CD14-positive monocyte (primary cell): ENCODE results near the gene SGTB. TPM values are rescaled to one million over a fixed set of nuclear protein-coding genes. Genes with fewer than 3 reads are reported as not detected.

ENCODE experiments used
- DNase-seq, 3 donors: peaks; one replicate each; pipeline ENCODE4 v3.0.0-alpha.2; 2011 to 2022
- H2AFZ ChIP-seq: 2 replicates; pipeline ENCODE4 v1.6.0; 2012; ENCODE audit warnings: mild to moderate bottlenecking, low read depth, low read length, inconsistent platforms; ENCODE audit not compliant: insufficient read depth, poor library complexity, severe bottlenecking
- H3K27ac ChIP-seq, 2 donors: 1 replicate in 1 of 2; 2 replicates in 1 of 2; pipeline ENCODE4 v1.5.1; 2012 to 2013; ENCODE audit warnings: low read length in 2 of 2, control low read depth in 1 of 2, inconsistent platforms in 1 of 2, low read depth in 1 of 2, mild to moderate bottlenecking in 1 of 2
- H3K27me3 ChIP-seq, 2 donors: one replicate each; pipeline versions ENCODE4 v1.6.0 to v1.6.1; 2011 to 2013; ENCODE audit warnings: low read length in 2 of 2; ENCODE audit not compliant: control insufficient read depth in 2 of 2, insufficient read depth in 2 of 2
- H3K36me3 ChIP-seq, 2 donors: replicated peaks in 1 of 2; 1 replicate in 1 of 2; 2 replicates in 1 of 2; pipeline versions ENCODE4 v1.5.1 to v1.6.1; 2012 to 2013; ENCODE audit warnings: low read length in 2 of 2, control low read depth in 1 of 2, inconsistent platforms in 1 of 2, mild to moderate bottlenecking in 1 of 2; ENCODE audit not compliant: insufficient read depth in 2 of 2, control insufficient read depth in 1 of 2
- H3K4me1 ChIP-seq, 2 donors: 1 replicate in 1 of 2; 2 replicates in 1 of 2; pipeline versions ENCODE4 v1.5.1 to v1.6.1; 2012 to 2013; ENCODE audit warnings: low read length in 2 of 2, control low read depth in 1 of 2, inconsistent platforms in 1 of 2, mild to moderate bottlenecking in 1 of 2, moderate library complexity in 1 of 2; ENCODE audit not compliant: insufficient read depth in 2 of 2, control insufficient read depth in 1 of 2
- H3K4me2 ChIP-seq: replicated peaks from 2 replicates; pipeline ENCODE3; 2012; ENCODE audit warnings: low read length, moderate library complexity, mild to moderate bottlenecking; ENCODE audit not compliant: poor library complexity, severe bottlenecking; ENCODE audit errors: extremely low read depth
- H3K4me3 ChIP-seq, 3 experiments: fragments of 200-600 bp in 1 of 3; sonication (generic) in 1 of 3; replicated peaks in 1 of 3; 1 replicate in 2 of 3; 2 replicates in 1 of 3; pipeline ENCODE4 v1.5.1; 2011 to 2013; ENCODE audit warnings: low read length in 3 of 3, mild to moderate bottlenecking in 3 of 3, control low read depth in 2 of 3, low read depth in 2 of 3, inconsistent platforms in 1 of 3, moderate library complexity in 1 of 3
- H3K79me2 ChIP-seq: 2 replicates; pipeline ENCODE4 v1.6.0; 2012; ENCODE audit warnings: mild to moderate bottlenecking, control low read depth, inconsistent platforms, low read length, moderate library complexity; ENCODE audit not compliant: insufficient read depth
- H3K9ac ChIP-seq: 2 replicates; pipeline ENCODE4 v1.6.0; 2017; ENCODE audit warnings: low read length, mild to moderate bottlenecking; ENCODE audit not compliant: insufficient read depth, poor library complexity, severe bottlenecking
- H3K9me3 ChIP-seq, 2 donors: replicated peaks in 1 of 2; 1 replicate in 1 of 2; 2 replicates in 1 of 2; pipeline versions ENCODE4 v1.5.1 to v1.6.1; 2012 to 2013; ENCODE audit warnings: low read length in 2 of 2, control low read depth in 1 of 2; ENCODE audit not compliant: control insufficient read depth in 1 of 2, insufficient read depth in 1 of 2
- H4K20me1 ChIP-seq: 2 replicates; pipeline ENCODE4 v1.6.0; 2012; ENCODE audit warnings: mild to moderate bottlenecking, low read length, control low read depth, moderate library complexity; ENCODE audit not compliant: insufficient read depth
- H3K27ac Mint-ChIP-seq, 7 donors: one replicate each; pipeline ENCODE4 v1.8.0; 2020; ENCODE audit warnings: mild to moderate bottlenecking in 7 of 7, mixed read lengths in 7 of 7, moderate library complexity in 6 of 7, inconsistent platforms in 2 of 7
- H3K27me3 Mint-ChIP-seq, 3 donors: one replicate each; pipeline ENCODE4 v1.8.0; 2021 to 2022; ENCODE audit warnings: low read depth in 3 of 3, mild to moderate bottlenecking in 3 of 3, mixed read lengths in 3 of 3, moderate library complexity in 3 of 3, inconsistent platforms in 1 of 3
- H3K36me3 Mint-ChIP-seq, 2 donors: one replicate each; pipeline ENCODE4 v1.8.0; 2020; ENCODE audit warnings: mixed read lengths in 2 of 2, inconsistent platforms in 1 of 2, mild to moderate bottlenecking in 1 of 2
- H3K4me1 Mint-ChIP-seq: one replicate; pipeline ENCODE4 v1.8.0; 2020; ENCODE audit warnings: mild to moderate bottlenecking, mixed read lengths
- H3K4me3 Mint-ChIP-seq, 2 donors: one replicate each; pipeline ENCODE4 v1.8.0; 2020; ENCODE audit warnings: mild to moderate bottlenecking in 2 of 2, mixed read lengths in 2 of 2, moderate library complexity in 1 of 2
- H3K9me3 Mint-ChIP-seq, 7 donors: one replicate each; pipeline ENCODE4 v1.8.0; 2020 to 2022; ENCODE audit warnings: mixed read lengths in 7 of 7, mild to moderate bottlenecking in 6 of 7, moderate library complexity in 6 of 7, inconsistent platforms in 2 of 7
- CTCF ChIP-seq: fragments of 200-600 bp; IDR thresholded peaks from one replicate; pipeline ENCODE4 v1.8.0; 2022; ENCODE audit warnings: antibody characterized with exemption, mild to moderate bottlenecking
- WGBS: methylation state at CpG from one replicate; pipeline ENCODE4 v1.1.5; 2013; ENCODE audit warnings: missing lambda C conversion rate; ENCODE audit not compliant: insufficient coverage; 5-methylcytosine and 5-hydroxymethylcytosine counted together
- intact Hi-C, 2 donors: fragments of 100-400 bp; cut with micrococcal nuclease; formaldehyde crosslinking; loops; one replicate each; pipeline versions ENCODE4 v1.15.0 to v1.15.1; 2023
- polyA plus RNA-seq, 3 donors: library from polyadenylated mRNA; depleted of rRNA in 1 of 3; unstranded in 2 of 3; stranded (reverse) in 1 of 3; fragments of 300-500 nt in 2 of 3; fragments of >200 nt in 1 of 3; fragmentation: Illumina TruSeq in 2 of 3; gene quantifications; 1 replicate in 2 of 3; 2 replicates in 1 of 3; pipeline ENCODE4 v1.2.3, GENCODE V29; 2012 to 2021

The SGTB gene
- polyA plus RNA-seq, 3 donors = 7.4 to 16.5 (median 7.6) TPM

- Mint-ChIP-seq H3K4me3 (no peak overlapping the region), H3K36me3 (peaks cover 50 to 81% of the 10 kb centered on the region in 2 donors), H3K4me1 (peaks cover 3% of the 10 kb centered on the region), H3K27ac (no peak overlapping the region), H3K27me3 (peaks cover 0 to 2% (median 0%) of the 10 kb centered on the region in 3 donors), H3K9me3 (no peaks in the 10 kb centered on the region)
- no peak overlapping the region for H3K27ac ChIP-seq
- H3K9me3 ChIP-seq = no peaks in the 10 kb centered on the region
- intact Hi-C loops = no loop called here
- TF ChIP-seq CTCF = no peak
- H3K9ac ChIP-seq = no peak overlapping the region
- H3K4me2 ChIP-seq = no peak overlapping the region
- no peak for DNase-seq
- peaks cover 58 to 91% of the 10 kb centered on the region in 2 donors for H3K36me3 ChIP-seq
- no peak overlapping the region for H3K4me3 ChIP-seq
- H4K20me1 ChIP-seq = peaks cover 15% of the 10 kb centered on the region
- H3K79me2 ChIP-seq = no peaks in the 10 kb centered on the region
- H3K27me3 ChIP-seq = no peaks in the 10 kb centered on the region
- H2AFZ ChIP-seq = no peak overlapping the region
- WGBS = no CpG with 5 or more reads among the region's 4 CpGs
- H3K4me1 ChIP-seq = no peaks in the 10 kb centered on the region
Measured at GRCh38 chr5:65707663-65708062, 14.2 kb downstream of the SGTB start.

DNA sequence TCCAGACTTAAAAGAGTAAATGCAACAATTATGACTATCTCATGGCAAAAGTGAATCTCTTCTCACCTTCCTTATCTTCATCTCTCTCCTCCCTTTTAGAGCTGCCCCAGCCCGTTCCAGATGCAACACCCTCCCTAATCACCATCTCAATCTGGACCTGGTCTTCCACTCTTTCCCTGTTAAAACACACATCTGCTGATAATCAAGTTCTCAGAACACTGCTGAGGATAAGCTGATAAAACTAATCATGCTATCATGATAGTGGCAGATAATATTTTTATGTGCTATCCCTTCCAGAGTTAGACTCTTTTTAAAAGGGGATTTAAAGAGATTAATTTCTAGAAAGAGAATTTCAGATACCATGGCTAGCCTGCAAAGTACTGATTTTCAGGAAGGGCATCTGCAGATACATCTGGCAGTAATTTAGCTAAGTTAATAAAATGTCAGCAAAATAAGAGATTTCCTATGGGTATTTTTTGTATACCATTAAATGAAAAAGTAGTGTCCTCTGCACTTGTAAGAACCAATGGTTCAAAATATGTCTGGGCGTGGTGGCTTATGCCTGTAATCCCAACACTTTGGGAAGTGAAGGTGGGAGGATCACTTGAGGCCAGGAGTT is 17.2 kb downstream of the SGTB start:
- H3K36me3 ChIP-seq = peaks cover 54 to 80% of the 10 kb centered on the region in 2 donors
- peaks cover 5% of the 10 kb centered on the region for H4K20me1 ChIP-seq
- no peaks in the 10 kb centered on the region for H3K4me1 ChIP-seq
- Mint-ChIP-seq H3K27ac (peak overlapping the region in 2 of 7 donors; percentile 15 to 35), H3K4me3 (no peak overlapping the region), H3K4me1 (peaks cover 3% of the 10 kb centered on the region), H3K9me3 (peaks cover 0 to 3% (median 0%) of the 10 kb centered on the region in 7 donors), H3K27me3 (peaks cover 0 to 2% (median 0%) of the 10 kb centered on the region in 3 donors), H3K36me3 (peaks cover 43 to 81% of the 10 kb centered on the region in 2 donors)
- H3K4me2 ChIP-seq = no peak overlapping the region
- no peak for DNase-seq
- no peaks in the 10 kb centered on the region for H3K79me2 ChIP-seq
- intact Hi-C loops = no loop called here
- no peak overlapping the region for H2AFZ ChIP-seq
- H3K9ac ChIP-seq = no peak overlapping the region
- no peak overlapping the region for H3K27ac ChIP-seq
- no peak overlapping the region for H3K4me3 ChIP-seq
- no peaks in the 10 kb centered on the region for H3K9me3 ChIP-seq
- no peaks in the 10 kb centered on the region for H3K27me3 ChIP-seq
- TF ChIP-seq CTCF = no peak
- WGBS = 100% methylated on average over 1 of the region's 2 CpGs
